ENCODE measurements around the gene TULP3.

GRCh38 chr12:2864198-2864597 lies 26.5 kb upstream of the TULP3 start:
- no peak for TF ChIP-seq CTCF (IDR thresholded peaks at IDR 0.05)
- no peak for TF ChIP-seq POLR2A (IDR thresholded peaks at IDR 0.05)
- no peak for TF ChIP-seq POLR2AphosphoS5 (IDR thresholded peaks at IDR 0.05)
